Right renal pelvis (tissue), 4 donors: ENCODE data around the gene PGM3. TPM values are rescaled to one million over a fixed set of nuclear protein-coding genes. Genes with fewer than 3 reads are reported as not detected.

Source experiments
- DNase-seq, 4 donors: peaks; one replicate each; pipeline ENCODE4 v3.0.0-alpha.2; 2013; ENCODE audit warnings: low read depth in 4 of 4, low spot score in 3 of 4, missing footprints in 1 of 4
- polyA plus RNA-seq, 4 donors: library from polyadenylated mRNA; unstranded; fragments of 120-200 nt; gene quantifications; one replicate each; pipeline ENCODE4 v1.2.1, GENCODE V29; 2013; ENCODE audit not compliant: insufficient read length in 4 of 4

The PGM3 gene
- polyA plus RNA-seq, 4 donors: 38.8 to 47.9 (median 40.4) TPM

DNA sequence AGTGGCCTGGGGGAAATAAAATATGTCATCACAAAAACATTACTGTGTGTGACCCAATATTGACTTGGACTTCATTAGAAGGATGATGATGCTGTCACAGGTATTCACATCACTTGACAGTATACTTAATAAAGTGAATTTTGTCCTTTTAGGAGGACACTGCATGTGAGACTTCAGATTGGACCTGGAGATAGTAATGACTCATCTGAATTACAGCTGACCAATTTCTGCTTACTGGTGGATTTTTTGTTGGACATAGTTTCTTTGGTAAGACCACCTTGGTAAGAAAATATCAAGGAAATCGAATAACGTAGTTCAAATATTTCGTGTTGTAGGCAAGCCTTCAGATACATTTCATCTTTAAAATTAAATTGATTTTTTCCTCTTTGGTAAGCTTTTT is 68.5 kb downstream of the PGM3 start:
- no peak for DNase-seq

DNA sequence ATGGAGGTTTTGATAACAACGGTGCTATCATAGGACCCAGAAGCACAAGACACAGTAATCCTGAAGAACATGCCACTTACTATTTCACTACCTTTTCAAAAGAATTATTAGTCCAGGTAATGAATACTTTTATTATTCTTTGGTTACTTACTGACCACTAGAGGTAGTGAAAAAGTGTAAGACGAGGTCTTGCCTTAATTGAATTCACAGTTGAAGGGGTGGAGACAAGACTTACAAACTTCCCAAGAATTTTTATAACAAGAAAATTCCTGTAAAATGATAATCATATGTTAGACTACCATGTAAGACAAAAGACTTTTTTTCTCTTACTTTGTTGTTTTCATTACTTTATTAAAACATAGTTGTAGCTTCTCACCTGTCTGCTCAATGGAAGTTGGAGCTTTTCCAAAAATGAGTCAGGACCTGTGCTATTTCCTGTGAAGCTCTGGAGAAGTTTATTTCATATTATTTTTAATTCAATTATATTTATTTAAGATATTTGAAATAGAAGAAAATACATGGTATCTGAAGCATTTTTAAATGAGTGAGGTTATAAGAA is 73.2 kb downstream of the PGM3 start:
- DNase-seq: no peak

DNA sequence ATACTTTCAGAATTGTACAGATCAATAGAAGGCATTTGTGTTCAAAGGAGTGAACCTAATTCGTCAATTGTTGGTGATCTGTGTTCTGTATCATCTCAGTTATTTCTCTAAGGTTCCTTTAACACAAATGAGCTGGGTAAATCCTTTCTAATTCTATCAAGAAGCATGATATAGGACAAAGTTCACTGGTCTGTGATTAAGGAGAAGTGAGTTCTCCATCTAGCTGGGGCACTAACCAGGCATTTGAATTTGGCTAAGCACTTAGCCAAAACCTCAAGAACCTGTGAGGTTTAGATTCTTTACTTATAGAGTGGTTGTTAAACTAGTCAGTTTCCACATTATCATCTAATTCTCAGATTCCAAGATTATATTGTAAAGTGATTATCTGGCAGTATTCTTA is 75.3 kb downstream of the PGM3 start:
- no peak for DNase-seq

Other genes starting within 250 kb of the PGM3 start
- 1 to 10 TPM; 7.7 to 8.5 (median 8.2) TPM for gene UBE3D, start 127.4 kb downstream of the PGM3 start, polyA plus RNA-seq
- 10 to 100 TPM; 30.4 to 40.5 (median 34.8) TPM for gene DOP1A, start 125.6 kb downstream of the PGM3 start, polyA plus RNA-seq
- 1 to 10 TPM; 6.8 to 7.8 (median 7.6) TPM for gene RWDD2A, start 92 bp upstream of the PGM3 start, polyA plus RNA-seq
- gene ME1, start 237.8 kb upstream of the PGM3 start, polyA plus RNA-seq: 1 to 10 TPM; 2.7 to 3.8 (median 3.0) TPM